GM12801 (cell line): ENCODE results near the gene ALDH16A1.

ENCODE experiments used
- CTCF ChIP-seq: IDR thresholded peaks from one replicate; pipeline ENCODE4 v1.5.1; 2011; ENCODE audit warnings: control low read depth; ENCODE audit not compliant: insufficient read length; ENCODE audit errors: extremely low read depth

Gene ALDH16A1

DNA sequence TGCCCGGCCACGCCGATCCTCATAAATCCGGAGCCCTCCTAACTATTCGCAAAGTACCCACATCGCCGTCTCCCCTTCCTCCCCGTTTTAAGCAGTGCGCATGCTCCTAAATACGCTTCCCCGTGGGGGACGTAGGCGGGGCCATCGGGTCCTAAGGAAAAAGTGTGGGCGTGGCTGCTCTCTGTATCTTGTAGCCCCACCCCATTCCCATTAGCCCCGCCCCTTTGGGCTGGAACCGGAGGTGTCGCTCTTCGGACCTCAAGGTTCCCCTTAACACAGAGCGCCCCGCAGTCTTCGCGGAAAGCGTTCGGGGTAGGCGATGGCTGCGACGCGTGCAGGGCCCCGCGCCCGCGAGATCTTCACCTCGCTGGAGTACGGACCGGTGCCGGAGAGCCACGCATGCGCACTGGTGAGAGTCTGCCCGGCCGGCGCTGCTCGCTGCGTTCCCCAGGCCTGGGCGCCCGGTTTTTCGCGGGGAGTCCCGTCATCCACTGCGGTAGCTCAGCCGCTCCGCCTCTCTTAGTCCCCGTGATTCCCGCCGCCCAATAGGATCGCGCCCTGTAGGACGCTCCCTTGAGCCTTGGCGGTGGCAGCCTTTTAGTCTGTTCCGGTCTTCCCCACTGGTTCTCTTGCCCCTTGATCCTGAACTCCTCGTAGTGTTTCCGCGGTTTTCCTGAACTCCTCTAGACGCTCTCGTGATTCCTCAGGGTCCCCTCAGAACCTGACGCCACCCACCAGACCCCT lies at the start of gene ALDH16A1:
Gene ALDH16A1 (plus strand): TSS at position 213 of the 744 bp plus-strand sequence. CDS start 107 bp downstream, at position 320.
- TF ChIP-seq CTCF = no peak

DNA sequence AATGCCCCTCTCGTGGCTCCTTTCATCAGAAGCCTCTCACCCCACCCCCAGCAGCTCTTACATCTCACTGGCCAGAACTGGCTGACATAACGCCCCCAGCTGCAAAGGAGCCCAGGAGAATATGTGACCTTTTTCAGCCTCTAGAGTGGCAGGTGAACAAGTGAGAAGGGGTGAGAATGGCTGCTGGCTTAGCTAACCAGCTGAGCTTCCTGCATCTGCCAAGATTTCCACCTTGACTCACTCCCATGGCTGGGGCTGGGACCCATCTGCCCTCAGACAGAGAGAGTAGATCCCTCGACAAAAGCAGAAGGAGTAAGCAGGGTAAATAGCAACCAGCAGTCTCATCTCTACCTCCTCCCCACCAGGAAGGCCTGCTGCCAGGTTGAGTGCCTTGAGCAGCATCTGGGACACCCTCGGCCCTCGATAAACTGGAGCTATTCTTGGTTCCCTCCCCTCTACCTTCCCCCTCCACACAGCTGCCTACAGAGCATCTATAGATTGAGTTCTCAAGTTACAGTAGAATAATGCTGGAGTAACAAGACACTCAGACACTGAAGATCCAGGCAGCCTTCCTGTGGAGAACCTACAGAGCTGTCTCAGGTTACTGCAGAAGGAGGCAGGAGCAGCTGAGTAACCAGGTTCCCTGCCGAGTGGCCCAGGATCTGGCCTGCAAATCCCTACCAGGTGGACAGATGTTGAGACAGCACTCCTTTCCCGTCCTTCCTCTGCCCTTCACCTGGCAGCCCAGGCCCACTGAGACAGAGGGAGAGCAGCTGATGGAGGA lies 49.4 kb upstream of the ALDH16A1 start:
- TF ChIP-seq CTCF = no peak

GRCh38 chr19:49407079-49407478 lies 45.9 kb upstream of the ALDH16A1 start:
- no peak for TF ChIP-seq CTCF

DNA sequence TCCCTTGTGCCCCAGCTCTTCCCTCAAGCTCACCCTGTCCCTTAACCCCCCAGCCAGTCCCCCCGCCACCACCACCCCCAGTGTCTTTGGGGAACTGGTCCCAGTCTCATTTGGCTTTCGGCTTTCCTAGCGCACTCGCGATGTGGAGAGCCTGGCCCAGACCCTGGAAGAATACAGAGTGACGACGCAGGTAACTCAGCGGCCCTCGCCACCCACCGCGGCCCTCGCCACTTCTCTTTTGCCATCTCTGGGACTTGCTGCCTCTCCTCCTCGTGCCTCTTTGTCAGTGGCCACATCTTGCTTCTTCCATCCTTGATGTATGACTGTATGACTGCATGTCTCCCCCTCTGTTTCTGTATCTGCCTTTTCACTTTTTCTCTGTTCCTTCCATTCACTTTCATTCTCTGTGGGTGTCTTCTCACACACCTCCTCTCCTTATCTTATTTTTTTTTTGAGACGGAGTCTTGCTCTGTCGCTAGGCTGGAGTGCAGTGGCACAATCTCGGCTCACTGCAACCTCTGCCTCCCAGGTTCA lies 45.5 kb upstream of the ALDH16A1 start:
- no peak for TF ChIP-seq CTCF

DNA sequence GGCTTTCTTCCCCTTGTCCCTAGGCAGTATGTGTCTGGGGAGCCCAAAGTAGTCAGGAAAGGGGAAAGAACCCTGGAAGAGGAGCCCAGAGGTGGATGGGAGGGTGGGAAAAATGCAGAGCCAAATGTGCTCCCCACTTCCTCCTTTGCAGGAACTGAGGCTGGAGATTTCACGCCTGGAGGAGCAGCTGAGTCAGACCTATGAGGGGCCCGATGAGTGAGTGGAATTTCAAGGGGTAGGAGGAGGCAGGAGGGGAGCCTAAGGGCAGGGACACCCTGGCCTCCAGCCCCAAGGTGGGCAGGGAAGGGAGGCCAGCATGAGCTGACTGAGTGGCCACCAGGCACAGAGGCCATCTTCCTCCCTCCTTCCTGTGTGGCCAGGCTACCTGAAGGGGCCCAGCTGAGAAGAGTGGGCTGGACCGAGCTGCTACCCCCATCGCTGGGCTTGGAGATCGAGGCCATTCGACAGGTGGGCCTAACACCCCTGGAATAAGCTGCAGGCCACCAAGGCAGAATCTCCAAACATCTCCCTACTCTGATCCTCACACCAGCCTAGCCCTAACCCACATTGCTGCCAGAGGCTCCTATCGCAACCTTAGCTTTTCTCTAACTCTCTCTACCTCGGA lies 44.1 kb upstream of the ALDH16A1 start:
- no peak for TF ChIP-seq CTCF

GRCh38 chr19:49409441-49410029 lies 43.5 kb upstream of the ALDH16A1 start:
- TF ChIP-seq CTCF = no peak

- TF ChIP-seq CTCF = no peak
These were observed 41.2 kb upstream of the ALDH16A1 start for GRCh38 chr19:49411681-49412326.
